Measurements from ENCODE around the gene ARMC7. TPM values are rescaled to one million over a fixed set of nuclear protein-coding genes. Genes with fewer than 3 reads are reported as not detected.

Gene ARMC7
- total and polyA plus RNA-seq, 2 of the 13 experiments (the other 11 are each of a cell fraction or from before 2014, with no cell fraction given): 3.9 to 4.2 TPM

- TF ChIP-seq ZNF646 (CRISPR knock-in tag; IDR thresholded peaks at IDR 0.05) (no peak), ZNF432 (CRISPR knock-in tag; IDR thresholded peaks at IDR 0.05; ENCODE audit: borderline replicate concordance) (no peak), FOXP4 (CRISPR knock-in tag; IDR thresholded peaks at IDR 0.05) (no peak), BHLHE40 (IDR thresholded peaks at IDR 0.05; ENCODE audit: low read length) (no peak), HMGXB4 (CRISPR knock-in tag; IDR thresholded peaks at IDR 0.05; ENCODE audit: borderline replicate concordance in 1 of 2, low read depth in 1 of 2) (no peak), RAD51 (IDR thresholded peaks at IDR 0.05; ENCODE audit: borderline replicate concordance) (no peak), ZNF614 (CRISPR knock-in tag; IDR thresholded peaks at IDR 0.05; ENCODE audit: borderline replicate concordance) (0 out of 2 replicates have a peak, but pooled peaks have one; percentile 14), POLR2AphosphoS5 (IDR thresholded peaks at IDR 0.05; ENCODE audit: low read depth, low read length) (no peak), SKIL (CRISPR knock-in tag; IDR thresholded peaks at IDR 0.05; ENCODE audit: borderline replicate concordance) (no peak), GRHL1 (CRISPR knock-in tag; conservative IDR thresholded peaks at IDR 0.05) (no peak), NFKB2 (CRISPR knock-in tag; IDR thresholded peaks at IDR 0.05; ENCODE audit: borderline replicate concordance) (peak; percentile 5; the same call in 1 of the 2 replicates), U2AF2 (IDR thresholded peaks at IDR 0.05; ENCODE audit: low read depth, low read length) (no peak), ZNF766 (CRISPR knock-in tag; IDR thresholded peaks at IDR 0.05; ENCODE audit: borderline replicate concordance) (no peak)
Measured at GRCh38 chr17:75110234-75110937, 617 bp downstream of the ARMC7 start (continued).
